ENCODE results near the gene RPS21. TPM values are rescaled to one million over a fixed set of nuclear protein-coding genes. Genes with fewer than 3 reads are reported as not detected.
A peak's percentile ranks its signal among the peaks of the same experiment; 100 is the strongest.

Gene RPS21
- total and polyA plus RNA-seq, 2 experiments from 2014 or later: 378 to 839 TPM

DNA sequence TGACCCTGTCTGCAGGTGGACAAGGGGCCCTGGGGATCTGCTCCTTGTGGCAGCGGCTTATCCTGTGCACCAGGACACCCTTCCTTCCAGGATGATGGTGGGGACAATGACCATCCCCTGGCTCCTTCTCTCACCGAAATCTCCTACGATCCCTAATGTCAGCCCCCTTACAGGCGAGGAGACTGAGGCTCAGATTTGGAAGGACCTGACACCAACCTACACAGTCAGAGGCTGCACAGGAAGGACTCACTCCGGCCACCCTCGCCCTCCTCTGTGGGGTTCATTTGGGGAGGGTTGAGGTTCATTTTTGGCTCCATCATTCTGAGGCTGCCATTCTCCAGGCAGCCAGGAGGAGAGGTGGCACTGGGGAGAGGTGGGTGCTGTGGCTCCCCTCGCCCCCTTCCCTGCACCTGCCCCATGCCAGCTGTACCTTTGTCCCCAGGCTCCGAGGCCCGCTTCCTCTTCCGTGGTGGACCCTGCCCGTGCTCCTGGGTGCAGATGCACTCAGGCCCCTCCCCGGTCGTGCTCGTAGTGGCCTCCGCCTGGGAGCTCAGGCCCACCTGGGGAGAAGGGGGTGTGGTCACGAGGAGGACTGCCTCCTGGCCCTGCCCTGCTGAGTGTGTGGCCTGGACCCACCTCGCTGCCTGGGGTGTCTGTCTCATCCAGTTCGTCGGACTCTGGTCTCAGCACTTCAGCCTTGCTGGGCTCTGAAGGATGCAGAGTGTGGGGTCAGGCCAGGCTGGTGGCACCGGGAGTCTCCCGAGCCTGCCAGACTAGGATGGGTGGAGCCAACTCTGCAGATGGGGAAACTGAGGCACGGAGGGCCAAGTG lies 25.5 kb downstream of the RPS21 start:
- no peaks in the 10 kb centered on the region for H3K36me3 ChIP-seq
- DNase-seq (ENCODE audit: low read depth in 1 of 2, low spot score in 1 of 2): no peak
- H3K9me3 ChIP-seq (ENCODE audit: low read depth): no peaks in the 10 kb centered on the region
- H3K4me3 ChIP-seq: no peak overlapping the region
- TF ChIP-seq, protein P1, sequence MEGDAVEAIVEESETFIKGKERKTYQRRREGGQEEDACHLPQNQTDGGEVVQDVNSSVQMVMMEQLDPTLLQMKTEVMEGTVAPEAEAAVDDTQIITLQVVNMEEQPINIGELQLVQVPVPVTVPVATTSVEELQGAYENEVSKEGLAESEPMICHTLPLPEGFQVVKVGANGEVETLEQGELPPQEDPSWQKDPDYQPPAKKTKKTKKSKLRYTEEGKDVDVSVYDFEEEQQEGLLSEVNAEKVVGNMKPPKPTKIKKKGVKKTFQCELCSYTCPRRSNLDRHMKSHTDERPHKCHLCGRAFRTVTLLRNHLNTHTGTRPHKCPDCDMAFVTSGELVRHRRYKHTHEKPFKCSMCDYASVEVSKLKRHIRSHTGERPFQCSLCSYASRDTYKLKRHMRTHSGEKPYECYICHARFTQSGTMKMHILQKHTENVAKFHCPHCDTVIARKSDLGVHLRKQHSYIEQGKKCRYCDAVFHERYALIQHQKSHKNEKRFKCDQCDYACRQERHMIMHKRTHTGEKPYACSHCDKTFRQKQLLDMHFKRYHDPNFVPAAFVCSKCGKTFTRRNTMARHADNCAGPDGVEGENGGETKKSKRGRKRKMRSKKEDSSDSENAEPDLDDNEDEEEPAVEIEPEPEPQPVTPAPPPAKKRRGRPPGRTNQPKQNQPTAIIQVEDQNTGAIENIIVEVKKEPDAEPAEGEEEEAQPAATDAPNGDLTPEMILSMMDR (IDR thresholded peaks at IDR 0.05; ENCODE audit: low read depth, low read length): no peak
- peaks cover 16% of the 10 kb centered on the region for H3K4me1 ChIP-seq (ENCODE audit: low read depth)
- no peak overlapping the region for H3K27ac ChIP-seq
- H3K27me3 ChIP-seq: no peaks in the 10 kb centered on the region

DNA sequence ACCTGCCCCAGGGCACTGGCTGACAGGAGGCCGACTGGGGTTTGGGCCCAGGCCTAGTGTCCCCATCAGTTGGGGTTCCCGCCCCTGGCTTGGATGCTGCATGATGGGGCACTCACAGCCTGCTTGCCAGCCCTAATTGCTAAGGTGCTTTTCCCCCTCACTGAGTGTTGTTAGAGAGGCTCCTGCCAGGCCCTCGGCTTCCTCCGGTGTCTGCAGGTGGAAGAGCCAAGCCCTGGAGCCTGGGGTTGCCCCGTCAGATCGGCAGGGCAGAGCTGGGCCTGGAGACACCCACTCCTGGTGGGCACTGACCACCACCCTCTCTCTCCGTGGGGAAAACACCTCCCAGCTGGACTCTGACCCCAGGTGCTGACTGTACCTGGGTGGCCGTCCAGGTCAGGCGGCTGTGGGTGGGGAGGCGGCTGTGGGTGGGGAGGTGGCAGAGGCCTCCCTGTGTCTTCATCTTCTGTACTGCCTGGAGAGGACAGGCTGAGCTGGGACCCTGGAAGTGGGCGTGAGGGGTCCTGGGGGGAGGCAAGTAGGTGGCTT lies 26.2 kb downstream of the RPS21 start:
- Histone ChIP-seq H3K9me3 (ENCODE audit: low read depth) (no peaks in the 10 kb centered on the region), H3K27ac (no peak overlapping the region), H3K27me3 (no peaks in the 10 kb centered on the region), H3K4me1 (ENCODE audit: low read depth) (peaks cover 11% of the 10 kb centered on the region), H3K36me3 (no peaks in the 10 kb centered on the region), H3K4me3 (no peak overlapping the region)
- TF ChIP-seq, protein P1 (IDR thresholded peaks at IDR 0.05; ENCODE audit: low read depth, low read length): no peak
- no peak for DNase-seq (ENCODE audit: low read depth in 1 of 2, low spot score in 1 of 2)

DNA sequence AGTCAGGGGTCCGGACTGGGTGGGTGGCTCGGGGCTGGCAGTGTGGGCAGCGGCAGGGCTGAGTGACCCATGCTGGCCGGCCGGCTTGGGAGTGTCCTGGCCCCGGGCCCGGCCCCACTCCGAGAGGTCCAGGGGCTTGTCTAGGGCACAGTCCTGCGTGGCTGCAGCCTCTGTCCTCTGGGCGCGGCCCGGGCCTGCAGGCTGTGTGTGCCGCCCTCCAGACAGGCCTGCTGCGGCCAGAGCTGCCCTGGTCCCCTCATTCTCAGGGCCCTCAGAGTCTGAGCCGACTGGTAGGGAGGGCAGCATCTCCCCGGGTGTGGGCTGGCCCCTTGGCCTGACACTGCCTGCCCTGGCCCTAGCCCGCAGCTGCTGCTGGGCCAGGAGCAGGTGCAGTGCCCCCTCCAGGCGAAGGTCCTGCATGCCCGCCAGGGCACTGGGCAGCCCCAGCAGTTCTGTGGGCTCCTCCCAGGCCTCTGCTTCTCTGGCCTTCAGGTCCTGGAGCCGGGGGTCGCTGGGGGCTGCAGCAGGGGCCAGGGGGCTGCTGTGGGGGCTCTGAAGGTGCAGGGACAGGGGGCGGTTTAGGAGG lies 27.1 kb downstream of the RPS21 start:
- Histone ChIP-seq H3K9me3 (ENCODE audit: low read depth) (no peaks in the 10 kb centered on the region), H3K36me3 (no peaks in the 10 kb centered on the region), H3K27me3 (no peaks in the 10 kb centered on the region), H3K4me1 (ENCODE audit: low read depth) (peaks cover 11% of the 10 kb centered on the region), H3K4me3 (no peak overlapping the region), H3K27ac (no peak overlapping the region)
- TF ChIP-seq, protein P1 (IDR thresholded peaks at IDR 0.05; ENCODE audit: low read depth, low read length): peak; percentile 5
- no peak for DNase-seq (ENCODE audit: low read depth in 1 of 2, low spot score in 1 of 2)

DNA sequence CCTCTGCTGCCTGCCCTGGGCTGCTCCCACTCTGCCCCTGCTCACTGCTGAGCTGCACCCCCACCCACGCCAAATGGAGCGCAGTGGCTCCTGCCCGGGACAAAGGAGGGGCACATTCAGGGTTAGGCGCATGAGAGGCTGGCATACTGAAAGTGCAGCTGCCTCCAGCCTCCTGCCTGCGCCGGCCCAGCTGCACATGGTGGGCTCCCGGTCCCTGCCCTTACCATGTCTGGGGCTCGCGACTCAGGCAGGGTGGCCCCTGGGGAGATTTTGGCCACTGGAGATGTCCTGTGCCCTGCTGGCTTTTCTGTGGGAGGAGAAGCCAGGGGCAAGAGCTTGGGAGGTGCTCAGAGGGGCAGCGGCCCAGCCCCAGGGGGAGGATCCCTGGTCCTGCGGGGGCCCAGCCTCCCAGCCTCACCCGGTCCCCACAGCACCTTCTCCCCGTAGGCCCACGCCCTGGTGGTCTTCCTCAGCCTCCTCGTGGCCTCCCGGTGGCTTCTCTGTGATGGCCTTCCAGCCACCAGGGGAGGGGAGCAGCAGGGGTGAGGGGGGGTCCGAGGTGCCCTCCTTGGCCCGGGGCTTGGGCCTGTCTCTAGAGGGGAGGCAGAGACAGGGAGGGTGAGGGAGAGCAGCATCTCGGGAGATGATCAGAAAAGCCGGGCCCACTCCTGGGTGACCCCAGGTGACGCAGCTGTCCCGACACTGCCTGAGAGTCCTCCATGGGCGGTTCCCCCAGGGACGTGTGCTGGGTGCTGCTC lies 28.6 kb downstream of the RPS21 start:
- H3K4me1 ChIP-seq (ENCODE audit: low read depth): peaks cover under 1% of the 10 kb centered on the region
- DNase-seq (ENCODE audit: low read depth in 1 of 2, low spot score in 1 of 2): no peak
- no peak overlapping the region for H3K4me3 ChIP-seq
- H3K27me3 ChIP-seq: no peaks in the 10 kb centered on the region
- no peak overlapping the region for H3K27ac ChIP-seq
- no peaks in the 10 kb centered on the region for H3K36me3 ChIP-seq
- TF ChIP-seq, protein P1 (IDR thresholded peaks at IDR 0.05; ENCODE audit: low read depth, low read length): no peak
- H3K9me3 ChIP-seq (ENCODE audit: low read depth): no peaks in the 10 kb centered on the region

Measured in cardiac muscle cell (in vitro differentiated cells and primary cell).